ENCODE data around the gene GPR39.

GPR39 gene

DNA sequence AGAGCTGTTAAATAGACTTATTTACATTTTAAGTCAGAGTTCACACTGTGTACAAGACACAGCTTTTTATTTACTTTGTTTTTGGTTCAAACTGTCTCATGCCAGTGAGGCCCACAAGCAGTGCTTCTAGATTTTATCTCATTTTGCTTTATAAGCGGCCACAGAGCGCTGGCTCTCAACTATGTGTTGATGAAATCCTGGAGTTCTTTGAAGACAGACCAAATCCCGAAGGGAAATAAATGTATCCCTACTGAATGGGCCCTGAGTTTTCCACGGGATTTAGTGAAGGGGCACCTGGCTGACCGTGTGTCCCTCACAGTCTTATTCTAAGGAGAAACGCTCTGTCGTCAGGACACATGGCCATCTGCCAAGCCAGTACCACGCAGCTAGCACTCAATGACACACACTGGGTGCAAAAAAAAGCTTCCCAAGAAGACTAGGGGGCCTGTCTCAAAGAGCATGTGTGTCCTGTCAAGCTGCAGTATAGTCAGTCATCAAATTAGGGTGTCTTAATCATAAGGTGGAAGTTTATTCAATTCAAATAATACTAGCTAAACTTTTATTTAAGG is 230.0 kb downstream of the GPR39 start:
- no peak for DNase-seq

DNA sequence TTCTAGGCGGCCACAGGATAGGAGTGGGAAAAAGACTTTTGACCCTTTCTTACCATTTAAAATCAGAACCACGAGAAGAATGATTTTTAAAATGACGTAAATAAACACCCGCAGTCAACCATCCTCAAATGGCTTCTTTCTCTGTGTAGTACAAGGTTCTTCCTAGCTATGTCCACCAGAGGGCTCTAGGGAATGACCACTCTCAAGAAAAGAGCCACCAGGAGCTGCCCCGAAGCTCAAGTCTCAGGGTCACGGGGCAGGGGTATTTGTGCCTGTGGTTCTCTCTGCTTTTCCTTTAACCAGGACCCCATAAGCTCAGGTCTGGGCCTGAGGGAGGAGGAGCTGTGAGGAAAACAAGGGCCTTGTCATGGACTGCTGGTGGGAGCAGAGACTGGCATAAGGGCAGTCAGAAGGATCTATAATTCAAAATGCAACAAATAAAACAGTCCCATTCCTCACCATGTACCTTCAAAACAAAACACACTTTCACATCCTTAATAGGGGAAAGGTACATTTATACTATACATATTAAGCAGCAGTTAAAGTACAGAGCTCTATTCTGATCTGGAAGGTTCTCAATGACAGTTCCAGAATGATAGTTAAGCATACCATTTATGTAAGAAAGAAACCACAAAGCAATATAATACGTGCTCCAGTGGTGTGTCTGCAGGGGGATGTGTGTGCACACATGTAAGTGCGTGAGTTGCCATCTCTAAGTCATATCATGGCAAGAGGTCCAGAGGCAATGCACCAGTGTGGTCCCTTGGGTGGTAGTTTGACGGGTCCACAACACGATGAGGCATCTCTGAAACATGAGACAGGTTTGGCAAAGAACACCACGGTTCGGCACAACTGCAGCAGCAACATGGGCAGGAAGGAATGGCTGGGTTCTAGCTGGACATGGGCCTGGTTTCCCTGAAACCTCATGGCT is 234.8 kb downstream of the GPR39 start:
- DNase-seq, result no peak

DNA sequence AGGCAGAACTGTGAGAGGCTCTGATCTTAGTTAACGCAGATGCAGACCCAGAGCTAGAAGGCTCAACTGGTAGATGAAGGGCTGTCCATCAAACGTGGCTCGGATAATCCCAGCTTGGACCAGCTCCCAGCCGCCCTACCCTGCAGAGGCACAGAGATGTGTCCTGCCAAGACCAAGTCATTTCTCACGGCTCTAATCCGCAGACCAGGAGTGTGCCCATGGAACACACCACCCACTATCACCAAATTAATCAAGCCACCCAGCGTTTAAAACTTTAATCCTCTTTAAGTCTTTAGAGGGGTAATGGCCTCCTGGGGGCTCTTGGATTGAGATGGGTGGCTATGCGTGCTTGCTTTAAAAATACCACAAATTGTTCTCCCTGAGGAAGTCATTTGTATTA is 235.9 kb downstream of the GPR39 start:
- no peak for DNase-seq

DNA sequence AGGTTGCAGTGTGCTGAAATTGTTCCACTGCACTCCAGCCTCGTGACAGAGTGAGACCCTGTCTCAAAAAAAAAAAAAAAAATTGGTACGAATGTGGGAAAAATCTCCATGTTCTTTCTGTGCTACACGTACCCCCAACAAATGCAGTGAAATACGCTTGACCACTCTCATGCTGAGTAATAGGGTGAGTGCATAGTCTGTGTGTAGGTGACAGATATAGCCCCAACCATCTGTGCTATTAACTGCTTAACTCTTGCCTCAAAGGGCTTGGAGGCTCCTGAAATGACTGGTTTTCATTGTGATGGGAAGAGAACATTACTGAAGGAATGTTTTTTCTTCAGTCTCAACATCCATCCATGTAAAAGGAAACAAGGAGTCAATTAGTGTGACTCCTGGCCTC is 237.7 kb downstream of the GPR39 start:
- no peak for DNase-seq

DNA sequence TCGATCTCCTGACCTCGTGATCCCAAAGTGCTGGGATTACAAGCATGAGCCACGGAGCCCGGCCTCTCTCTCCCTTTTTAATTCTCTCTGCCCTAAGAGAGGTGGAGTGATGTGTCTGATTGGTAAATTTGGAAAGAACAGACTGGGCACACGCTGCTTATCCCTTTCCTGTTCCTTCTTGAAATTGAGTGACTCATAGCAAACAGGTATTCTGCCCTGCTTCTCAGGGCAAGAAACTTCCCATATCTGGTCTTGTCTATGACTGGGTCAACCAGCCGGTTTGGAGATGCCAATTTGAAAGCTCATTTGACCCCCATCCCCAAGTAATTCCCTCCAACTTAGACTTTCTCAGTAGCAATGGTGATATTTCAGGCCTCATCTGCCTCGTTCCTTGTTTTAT is 238.4 kb downstream of the GPR39 start:
- no peak for DNase-seq

DNA sequence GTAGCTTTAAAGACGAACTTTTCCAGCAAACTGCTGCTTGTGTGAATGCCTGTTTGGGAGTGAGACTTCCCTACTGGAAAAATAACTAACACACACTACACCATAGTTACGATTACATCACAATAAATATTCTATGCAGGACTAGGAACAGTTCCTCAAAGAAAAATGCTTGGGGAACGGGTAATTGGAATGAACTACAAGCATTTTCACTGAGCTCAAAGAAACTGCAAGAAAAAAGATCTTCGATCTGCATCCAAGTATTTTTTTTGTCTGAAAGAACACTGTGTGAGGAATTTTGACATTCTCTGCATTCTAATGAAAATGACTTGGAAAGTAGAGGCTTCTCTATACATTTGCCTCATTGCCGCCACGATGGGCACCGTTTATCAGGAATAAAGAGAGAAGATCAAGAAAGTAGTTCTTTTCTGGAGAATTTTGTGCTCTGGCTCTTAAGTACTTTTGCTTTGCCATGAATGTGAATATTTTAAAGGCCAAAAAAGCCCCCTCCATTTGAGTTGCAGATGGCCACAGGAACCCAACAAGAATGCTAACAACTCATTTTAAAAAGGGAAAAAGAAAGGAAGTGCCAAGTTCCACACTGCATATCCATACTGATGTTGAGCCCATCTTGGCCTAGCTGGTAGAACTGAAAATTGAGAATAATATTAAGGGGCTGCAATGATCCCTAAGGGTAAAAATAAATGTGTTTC is 239.8 kb downstream of the GPR39 start:
- no peak for DNase-seq

DNA sequence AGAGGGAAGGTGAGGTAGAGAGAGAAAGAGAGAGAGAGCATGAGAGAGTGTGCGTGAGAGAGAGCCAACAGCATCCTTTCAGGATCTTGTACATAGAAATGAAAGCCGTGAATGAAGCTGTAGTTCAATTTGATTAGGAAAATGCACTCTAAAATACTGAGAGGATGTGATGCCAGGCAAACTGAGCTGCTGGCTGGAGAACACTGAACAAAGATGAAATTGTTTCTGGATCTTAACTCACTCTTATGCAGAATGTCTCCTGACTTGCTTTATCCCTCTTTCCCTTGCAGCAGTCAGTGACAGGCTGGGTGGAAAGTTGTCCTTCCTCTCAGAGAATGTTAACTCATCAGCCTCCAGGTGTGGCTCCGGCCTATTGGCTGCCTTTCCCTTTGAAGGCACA is 242.7 kb downstream of the GPR39 start:
- DNase-seq, result no peak

DNA sequence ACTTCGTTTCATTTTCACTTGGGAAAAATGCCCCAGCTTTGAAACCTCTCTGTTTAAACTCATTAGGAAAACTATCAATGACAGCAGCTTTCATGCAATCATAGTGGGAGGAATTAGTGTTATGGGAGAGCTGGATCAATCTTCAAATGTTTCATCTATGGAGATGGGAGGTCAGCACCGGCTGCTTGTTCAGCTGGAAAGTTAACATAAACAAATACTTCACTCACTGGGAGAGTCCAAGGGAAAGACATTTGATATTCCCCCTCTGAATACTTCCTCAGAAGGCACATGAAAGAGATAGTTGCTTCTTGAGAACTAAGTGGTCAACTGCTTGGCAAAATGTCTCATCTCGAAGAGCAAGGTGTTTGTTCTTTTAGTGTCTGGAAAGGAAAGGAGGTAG is 246.1 kb downstream of the GPR39 start:
- DNase-seq, result no peak

DNA sequence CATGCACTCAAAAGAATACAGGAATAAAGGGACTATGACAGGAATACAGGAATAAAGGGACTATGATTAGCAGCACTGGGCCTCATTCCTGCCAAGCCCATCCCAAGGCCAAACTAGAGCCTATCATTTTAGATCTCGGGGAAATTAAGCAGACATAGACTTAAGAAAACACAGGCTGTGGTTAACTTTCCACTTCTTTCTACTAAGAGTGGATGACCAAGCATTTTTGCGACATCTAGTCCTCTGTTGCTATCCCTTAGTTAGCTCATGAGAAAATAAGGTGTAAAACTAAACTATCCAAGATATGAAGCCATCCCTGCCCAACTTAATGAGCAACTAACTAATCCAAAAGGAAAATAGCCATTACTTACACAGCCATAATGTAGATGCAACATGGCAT is 247.5 kb downstream of the GPR39 start:
- DNase-seq, result no peak

DNA sequence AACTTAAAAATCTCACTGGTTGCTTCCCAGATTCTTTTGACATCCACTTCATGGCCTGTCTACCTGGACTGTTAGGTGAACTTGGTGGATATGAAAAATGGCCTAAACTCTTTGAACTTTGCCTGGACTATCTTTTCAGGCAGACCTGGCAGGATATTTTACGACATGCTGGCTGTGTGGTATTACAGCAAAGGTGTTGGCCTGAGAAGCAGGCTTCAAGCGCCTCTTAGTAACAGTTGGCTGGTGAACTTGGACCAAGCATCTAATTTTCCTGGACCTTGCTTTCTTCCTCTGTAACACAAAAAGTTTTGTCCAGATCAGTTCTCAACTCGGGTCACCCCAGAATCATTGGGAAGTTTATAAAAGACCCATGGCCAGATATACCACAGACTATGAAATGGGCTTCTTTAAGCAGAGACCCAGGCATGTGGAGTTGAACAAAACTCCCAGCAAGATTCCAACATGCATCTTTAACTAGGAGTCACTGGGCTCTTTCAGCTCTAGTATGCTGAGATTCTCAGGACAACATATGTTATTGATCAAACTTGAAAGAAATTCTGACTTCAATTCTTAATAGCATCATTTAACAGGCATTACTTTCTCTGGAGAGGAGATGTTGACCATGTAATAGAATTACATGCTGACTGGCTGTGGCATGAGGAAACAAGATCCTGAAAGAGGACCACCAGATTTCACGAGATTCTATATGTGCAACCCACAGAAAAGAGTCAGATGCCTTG is 249.0 kb downstream of the GPR39 start:
- no peak for DNase-seq

DNA sequence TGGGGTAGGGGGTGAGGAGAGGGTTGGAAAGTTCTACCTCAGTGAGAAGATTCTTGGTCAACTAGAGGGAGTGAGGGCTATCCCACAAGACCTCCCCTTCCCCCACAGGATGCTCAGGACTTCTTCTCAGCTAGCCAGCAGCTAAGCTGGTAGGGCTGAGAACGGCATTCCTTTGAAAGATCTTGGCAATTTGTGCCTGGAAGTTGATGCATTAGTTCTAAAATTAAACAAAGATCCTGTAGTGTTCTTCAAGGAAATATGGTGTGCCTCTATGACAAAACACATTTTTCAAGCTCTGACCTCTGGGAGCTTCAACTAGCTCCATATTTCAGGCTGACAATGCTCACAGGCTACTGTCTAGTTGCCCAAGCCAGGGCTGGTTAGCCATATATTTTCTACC is 251.1 kb downstream of the GPR39 start:
- DNase-seq, result no peak

DNA sequence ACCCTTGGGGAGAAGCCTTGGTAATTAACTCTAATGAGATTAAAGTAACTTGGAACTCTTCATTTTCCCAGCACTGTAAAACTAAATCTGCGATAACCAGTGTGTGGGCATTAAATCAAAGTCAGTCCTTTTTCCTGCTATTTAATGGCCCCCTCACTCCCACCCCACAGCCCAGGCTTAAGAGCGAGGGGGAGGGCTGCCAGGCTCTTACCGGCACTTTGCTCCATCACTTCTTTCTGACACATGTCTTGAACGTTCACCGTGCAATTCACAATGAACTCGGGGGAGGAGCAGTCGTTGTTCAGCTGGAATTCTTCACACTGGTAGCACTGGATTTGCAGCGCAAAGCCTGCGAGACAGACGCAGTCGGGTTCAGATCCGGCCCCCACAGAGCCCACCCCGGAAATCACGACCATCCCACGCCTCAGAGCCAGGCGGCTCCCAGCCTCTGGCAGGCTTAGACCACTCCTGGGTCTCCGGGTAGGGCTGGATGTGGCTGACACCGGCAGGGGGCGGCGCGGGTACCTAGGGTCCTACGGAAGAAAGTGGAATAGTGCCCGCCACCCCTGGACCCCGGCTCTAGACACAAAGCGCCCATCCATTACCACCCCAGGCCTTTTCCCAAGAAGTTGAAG is 251.7 kb downstream of the GPR39 start:
- DNase-seq, result no peak

DNA sequence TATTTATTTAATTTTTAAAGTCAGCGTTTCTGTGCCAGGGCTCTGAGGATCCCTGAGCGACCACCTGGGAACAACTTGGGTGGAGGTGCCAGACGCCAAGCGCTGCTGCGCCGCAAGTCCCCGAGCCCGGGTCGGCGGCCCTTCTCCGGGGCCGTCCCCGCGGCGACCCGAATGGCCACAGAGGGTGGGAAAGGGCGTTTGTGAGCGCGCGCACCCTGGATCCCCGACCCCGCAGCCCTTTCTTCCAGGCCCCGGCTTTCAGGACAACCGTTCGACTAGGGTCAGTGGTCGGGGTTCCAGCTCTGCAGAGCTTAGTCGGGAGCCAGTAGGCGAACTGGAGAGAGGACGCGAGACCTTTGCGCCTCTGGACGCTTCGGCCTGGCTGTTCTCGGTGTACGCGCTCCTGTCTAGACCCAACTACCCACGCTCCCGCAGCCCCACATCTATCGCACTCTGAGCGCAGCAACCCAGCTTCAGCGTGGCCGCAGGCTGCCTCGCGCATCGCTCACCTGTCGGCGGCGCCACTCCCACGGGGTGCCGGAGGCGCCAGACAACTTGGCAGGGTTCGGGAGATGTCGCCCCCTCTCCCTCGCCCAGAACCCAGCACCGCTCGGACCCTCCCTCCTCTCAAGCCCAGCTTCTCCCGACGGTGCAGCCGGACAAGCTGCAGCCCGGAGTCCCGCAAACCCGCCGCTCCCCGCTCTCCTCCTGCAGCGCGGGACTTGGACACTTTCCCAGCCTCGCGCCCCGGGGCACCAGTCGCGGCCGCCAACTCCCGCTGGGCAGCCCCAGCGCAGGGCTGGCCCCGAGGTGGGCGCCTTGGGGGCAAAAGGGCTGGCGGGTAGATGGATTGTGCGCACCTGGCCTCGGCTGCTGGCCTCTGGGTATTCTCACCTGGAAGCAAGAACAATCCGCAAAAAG is 252.6 kb downstream of the GPR39 start:
- DNase-seq, result no peak

DNA sequence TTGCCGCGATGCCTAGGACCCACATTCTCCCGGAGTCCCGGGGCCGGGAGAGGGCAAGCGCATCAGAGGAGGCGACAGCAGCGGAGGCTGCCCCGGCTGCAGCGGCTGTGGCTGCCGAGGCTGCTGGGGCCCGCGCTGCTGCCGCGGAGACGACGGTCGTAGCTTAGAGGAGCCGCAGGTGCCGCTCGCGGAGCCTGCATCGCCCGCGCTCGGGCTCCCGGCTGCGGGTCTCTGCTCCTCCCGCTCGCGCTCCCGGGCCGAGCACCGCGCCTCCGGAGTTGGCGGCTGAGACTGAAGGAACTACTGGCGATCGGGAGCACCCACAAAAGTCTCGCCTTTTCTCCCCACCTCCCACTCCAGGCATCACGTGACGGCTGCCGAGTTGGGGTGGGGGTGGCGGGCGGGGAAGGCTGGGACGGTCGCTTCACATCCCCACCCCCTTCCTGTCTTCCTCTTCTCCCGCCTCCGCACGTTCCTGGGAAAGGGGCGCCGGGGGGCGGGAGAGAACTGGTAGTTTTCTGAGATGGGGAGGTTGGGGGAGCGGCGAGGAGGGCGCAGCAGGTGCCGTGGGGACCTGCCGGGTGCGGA is 253.4 kb downstream of the GPR39 start, which contains the start of gene LYPD1:
TSS of gene LYPD1 (minus strand) at position 298 of the 588 bp plus-strand sequence. CDS start at position 25, 273 bp downstream.
- DNase-seq, result no peak

DNA sequence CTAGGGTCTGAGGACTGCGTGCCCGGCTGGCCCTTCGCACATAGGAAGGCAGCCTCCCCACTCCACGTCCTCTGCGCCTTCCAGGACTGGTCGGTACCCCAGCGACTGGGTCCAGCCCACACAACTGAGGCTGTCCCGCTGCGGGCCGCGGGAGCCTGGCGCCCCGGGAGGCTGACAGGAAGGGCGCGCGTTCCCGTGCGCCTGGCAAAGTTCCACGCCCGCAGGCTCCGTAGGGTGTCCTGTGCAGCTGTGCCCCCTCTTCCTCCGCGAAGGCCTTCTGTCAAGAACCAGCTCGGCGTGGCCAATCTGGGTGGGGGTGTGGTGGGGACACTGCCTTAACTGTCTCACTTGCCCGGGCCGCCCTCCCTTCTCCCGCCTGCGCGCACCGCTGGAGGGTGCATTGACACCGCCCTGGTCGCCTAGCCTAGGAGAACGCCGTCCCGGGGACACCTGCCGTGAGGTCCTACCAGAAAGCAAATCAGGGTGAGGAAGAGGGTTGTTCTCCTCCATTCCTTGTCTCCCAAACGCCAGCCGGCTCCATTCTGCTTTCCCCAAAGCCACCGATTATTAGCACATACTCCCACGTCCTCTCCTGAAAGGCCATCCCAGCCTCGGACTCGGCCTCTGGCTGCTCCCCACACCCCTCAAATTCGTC is 254.0 kb downstream of the GPR39 start:
- no peak for DNase-seq

DNA sequence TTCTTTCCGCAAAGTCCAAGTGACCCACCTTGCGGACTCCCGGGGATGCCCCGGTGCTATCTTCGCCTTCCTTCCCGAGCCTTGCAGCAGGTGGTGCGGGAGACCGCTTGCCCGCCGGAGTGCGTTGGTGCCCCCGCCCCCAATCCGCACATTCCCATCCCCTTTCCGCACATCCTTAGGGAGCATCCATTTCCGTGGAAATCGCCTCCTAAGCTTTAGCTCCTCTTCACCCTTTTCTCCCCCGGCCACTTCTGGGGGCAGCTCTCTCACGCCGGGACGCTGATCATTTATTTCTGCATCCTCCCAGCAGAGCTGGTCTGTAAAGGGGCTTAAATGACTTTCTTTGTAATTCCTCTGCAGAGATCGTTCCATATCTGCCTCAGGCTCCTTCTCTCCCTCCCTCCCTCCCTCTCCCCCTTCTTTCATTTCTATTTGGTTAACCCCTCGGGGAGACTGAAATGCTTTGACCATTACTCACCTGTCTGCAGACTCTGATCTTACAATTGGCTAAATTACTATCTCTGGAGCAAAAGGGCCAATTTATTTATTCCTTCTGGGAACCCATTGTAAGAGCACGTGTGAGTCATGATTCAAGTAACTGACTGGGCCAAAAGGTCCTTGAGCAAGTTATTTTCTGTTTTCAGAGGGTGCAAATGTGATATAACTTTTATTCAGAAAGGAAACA is 254.7 kb downstream of the GPR39 start:
- DNase-seq, result no peak

DNA sequence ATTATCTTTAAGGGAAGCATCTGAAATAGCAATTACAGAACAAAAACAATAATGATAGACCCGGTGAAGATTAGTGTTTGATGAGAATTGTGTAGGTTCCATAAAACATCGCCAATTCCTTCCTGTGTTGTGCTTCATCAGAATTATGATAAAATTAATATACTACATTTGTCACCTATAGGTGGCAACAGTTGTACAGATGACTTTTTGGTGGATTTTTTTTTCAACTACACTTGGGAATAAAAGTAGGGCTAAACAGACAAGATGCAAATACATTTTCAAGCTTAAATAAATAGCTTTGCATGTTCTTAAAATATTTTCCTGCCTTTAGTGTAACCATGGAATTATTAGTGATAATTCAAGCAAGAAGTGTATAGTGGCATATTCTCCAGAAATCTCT is 260.4 kb downstream of the GPR39 start:
- no peak for DNase-seq

DNA sequence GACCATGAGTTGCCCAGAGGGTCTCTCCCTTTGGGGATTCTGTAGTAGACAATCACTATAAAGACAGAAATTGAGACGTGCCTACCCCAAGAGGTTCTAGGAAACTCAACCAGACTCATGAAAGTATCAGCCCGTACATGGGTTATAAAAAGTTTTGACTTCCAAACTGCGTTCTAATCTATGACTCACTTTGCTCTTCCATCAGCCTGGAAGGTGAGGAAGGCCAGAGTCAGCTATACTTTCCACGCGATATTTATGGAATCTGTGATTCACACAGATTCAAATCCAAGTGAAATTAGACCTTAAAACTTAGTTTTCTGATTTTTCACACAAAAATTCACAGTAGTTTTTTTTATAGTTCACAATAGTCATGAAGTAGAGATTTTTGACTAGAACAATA is 261.1 kb downstream of the GPR39 start:
- DNase-seq, result no peak

DNA sequence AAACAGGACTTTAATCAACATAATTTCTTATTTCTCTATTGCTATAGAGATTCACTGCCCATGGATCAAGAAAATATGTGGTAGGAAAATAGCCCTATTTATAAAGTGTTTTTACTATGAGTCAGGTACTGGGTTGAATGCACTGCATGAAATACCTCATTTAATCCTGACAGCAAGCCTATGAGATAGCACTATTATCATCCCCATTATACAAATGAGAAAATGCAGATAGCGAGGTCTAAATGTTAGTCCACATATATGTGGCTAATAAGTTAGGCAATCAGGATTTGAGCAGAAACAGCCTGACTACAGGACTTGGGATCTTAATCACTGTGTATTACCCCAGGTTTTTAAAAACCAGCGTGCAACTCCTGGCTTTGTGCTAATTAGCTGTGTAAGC is 261.9 kb downstream of the GPR39 start:
- DNase-seq, result no peak

DNA sequence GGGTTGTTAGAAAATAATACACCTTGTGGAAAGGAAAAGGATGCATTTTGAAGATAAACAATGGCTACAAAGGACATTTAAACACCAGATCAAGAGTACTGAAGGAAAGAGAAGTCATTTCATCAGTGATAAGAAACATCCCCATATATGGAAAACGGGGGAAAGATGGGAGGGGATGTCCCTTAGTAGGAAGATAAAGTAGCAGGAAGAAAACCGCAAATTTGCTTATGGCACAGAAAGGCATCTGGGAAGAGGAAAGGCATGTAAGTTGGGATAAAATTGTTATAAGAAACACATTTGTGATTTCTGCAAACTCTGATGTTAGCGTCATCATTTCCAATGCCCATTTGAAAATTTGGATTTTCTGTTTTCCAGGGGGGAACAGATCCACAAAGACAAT is 263.9 kb downstream of the GPR39 start:
- no peak for DNase-seq

Measured in CD4-positive, alpha-beta T cell treated with Interleukin-17A for 1 hour (primary cell).